ENCODE data around the gene EEPD1.

DNA sequence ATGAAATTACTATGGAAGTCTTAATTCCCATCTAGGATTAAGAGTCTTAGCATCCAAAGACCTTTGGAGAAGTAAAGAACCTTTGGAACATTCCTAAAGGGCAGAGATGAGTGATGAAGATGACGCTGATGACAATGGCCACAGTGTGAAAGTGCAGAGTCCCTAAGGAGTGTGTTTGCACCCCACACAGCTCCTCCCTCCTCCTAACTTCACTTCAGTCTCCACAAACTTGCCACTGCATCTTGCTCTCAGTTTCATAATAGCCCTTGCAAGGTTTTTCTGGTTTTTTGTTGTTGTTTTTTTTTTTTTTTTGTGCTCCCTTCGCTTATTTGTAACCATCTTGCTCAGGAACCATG lies 119.1 kb downstream of the EEPD1 start:
- TF ChIP-seq ELK1 (IDR thresholded peaks at IDR 0.05; ENCODE audit: low read depth, low read length) (no peak), KDM5A (IDR thresholded peaks at IDR 0.05) (no peak), JUN (IDR thresholded peaks at IDR 0.05) (no peak), PBX3 (IDR thresholded peaks at IDR 0.05) (no peak), CTCF (IDR thresholded peaks at IDR 0.05) (no peak), POLR2A (IDR thresholded peaks at IDR 0.05; ENCODE audit: low read length) (no peak), EP300 (IDR thresholded peaks at IDR 0.05) (no peak), MAFK (IDR thresholded peaks at IDR 0.05; ENCODE audit: partially characterized antibody) (no peak), MYC (IDR thresholded peaks at IDR 0.05; ENCODE audit: borderline replicate concordance, low read length) (no peak), RAD21 (conservative IDR thresholded peaks at IDR 0.05 in 1 of 2, IDR thresholded peaks at IDR 0.05 in 1 of 2) (no peak), FOSL2 (IDR thresholded peaks at IDR 0.05) (no peak), FOSL2 (CRISPR knock-in tag; IDR thresholded peaks at IDR 0.05) (no peak), TFCP2L1 (CRISPR knock-in tag; IDR thresholded peaks at IDR 0.05) (no peak), CHD4 (IDR thresholded peaks at IDR 0.05; ENCODE audit: borderline replicate concordance) (no peak)
